Measurements from ENCODE around the gene REEP1. TPM values are rescaled to one million over a fixed set of nuclear protein-coding genes. Genes with fewer than 3 reads are reported as not detected.

The REEP1 gene
- total and polyA plus RNA-seq, 2 donors (not counting 1 experiment from before 2014, with no cell fraction given): not detected

DNA sequence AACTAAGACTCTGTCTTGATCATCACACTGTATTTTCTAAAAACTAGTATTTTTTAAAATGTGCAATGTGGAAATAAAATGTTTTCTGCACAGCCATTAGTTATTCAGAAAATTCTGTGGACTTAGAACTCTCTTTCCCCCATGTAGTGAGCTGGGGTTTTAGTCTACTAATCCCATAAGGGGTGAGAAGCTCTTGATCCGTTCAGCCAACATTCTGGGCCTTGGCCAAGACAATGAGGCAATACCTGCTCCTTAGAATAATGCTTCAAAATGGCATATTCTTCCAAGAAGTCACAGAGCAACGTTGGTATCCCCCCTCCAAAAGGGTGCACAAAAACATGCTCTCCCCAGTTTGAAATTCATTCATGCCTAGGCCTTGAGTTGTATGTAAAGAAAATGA is 4.0 kb downstream of the REEP1 start:
- Histone ChIP-seq H3K36me3 (replicated peaks in 1 of 2; ENCODE audit: control extremely low read depth in 1 of 2, control insufficient read depth in 1 of 2, extremely low read depth in 1 of 2, insufficient read depth in 2 of 2, low read length in 1 of 2) (no peaks in the 10 kb centered on the region), H3K9ac (ENCODE audit: low read length) (no peak overlapping the region), H4K20me1 (ENCODE audit: control insufficient read depth, insufficient read depth, low read length, poor library complexity, severe bottlenecking) (no peaks in the 10 kb centered on the region), H3K79me2 (ENCODE audit: control insufficient read depth, insufficient read depth, low read length) (no peaks in the 10 kb centered on the region), H3K27ac (ENCODE audit: low read length in 2 of 2) (no peak overlapping the region), H3K4me3 (ENCODE audit: control extremely low read depth in 1 of 5, extremely low read depth in 1 of 5, insufficient read depth in 1 of 5, low read depth in 2 of 5, low read length in 4 of 5) (no peak overlapping the region), H3K4me2 (replicated peaks; ENCODE audit: low read depth, low read length, poor library complexity, severe bottlenecking) (no peak overlapping the region), H3K4me1 (ENCODE audit: control insufficient read depth in 2 of 2, insufficient read depth in 2 of 2, low read length in 2 of 2) (peaks cover 6 to 16% of the 10 kb centered on the region in 2 donors), H2AFZ (ENCODE audit: insufficient read depth, low read depth, low read length, poor library complexity, severe bottlenecking) (no peak overlapping the region), H3K9me3 (ENCODE audit: control extremely low read depth in 1 of 3, control insufficient read depth in 2 of 3, insufficient read depth in 1 of 3, low read length in 2 of 3) (peaks cover 0 to 9% (median 0%) of the 10 kb centered on the region in 3 donors), H3K27me3 (replicated peaks in 1 of 4; ENCODE audit: control extremely low read depth in 1 of 4, control insufficient read depth in 3 of 4, insufficient read depth in 4 of 4, low read length in 3 of 4) (peaks cover 0 to 47% (median 25%) of the 10 kb centered on the region in 4 experiments)
- no peak for DNase-seq
- no peak overlapping the region for H3K27ac Mint-ChIP-seq
- ATAC-seq (ENCODE audit: low read depth): no peak
- no peak overlapping the region for H3K4me3 Mint-ChIP-seq
- no peak for TF ChIP-seq EZH2 (IDR thresholded peaks at IDR 0.05; ENCODE audit: borderline replicate concordance, insufficient read depth, low read depth, low read length, poor library complexity, severe bottlenecking)
- TF ChIP-seq, protein P1, sequence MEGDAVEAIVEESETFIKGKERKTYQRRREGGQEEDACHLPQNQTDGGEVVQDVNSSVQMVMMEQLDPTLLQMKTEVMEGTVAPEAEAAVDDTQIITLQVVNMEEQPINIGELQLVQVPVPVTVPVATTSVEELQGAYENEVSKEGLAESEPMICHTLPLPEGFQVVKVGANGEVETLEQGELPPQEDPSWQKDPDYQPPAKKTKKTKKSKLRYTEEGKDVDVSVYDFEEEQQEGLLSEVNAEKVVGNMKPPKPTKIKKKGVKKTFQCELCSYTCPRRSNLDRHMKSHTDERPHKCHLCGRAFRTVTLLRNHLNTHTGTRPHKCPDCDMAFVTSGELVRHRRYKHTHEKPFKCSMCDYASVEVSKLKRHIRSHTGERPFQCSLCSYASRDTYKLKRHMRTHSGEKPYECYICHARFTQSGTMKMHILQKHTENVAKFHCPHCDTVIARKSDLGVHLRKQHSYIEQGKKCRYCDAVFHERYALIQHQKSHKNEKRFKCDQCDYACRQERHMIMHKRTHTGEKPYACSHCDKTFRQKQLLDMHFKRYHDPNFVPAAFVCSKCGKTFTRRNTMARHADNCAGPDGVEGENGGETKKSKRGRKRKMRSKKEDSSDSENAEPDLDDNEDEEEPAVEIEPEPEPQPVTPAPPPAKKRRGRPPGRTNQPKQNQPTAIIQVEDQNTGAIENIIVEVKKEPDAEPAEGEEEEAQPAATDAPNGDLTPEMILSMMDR (IDR thresholded peaks at IDR 0.05): no peak
- ChIA-PET POLR2A (no interaction called here), CTCF (no interaction called here)
- WGBS (ENCODE audit: insufficient coverage): no CpG with 5 or more reads among the region's 2 CpGs
- H3K4me1 Mint-ChIP-seq: peaks cover 18% of the 10 kb centered on the region
- no peaks in the 10 kb centered on the region for H3K9me3 Mint-ChIP-seq (ENCODE audit: insufficient read depth)
- H3K27me3 Mint-ChIP-seq: peaks cover 29% of the 10 kb centered on the region
- intact Hi-C loops (cut with micrococcal nuclease): no loop called here

DNA sequence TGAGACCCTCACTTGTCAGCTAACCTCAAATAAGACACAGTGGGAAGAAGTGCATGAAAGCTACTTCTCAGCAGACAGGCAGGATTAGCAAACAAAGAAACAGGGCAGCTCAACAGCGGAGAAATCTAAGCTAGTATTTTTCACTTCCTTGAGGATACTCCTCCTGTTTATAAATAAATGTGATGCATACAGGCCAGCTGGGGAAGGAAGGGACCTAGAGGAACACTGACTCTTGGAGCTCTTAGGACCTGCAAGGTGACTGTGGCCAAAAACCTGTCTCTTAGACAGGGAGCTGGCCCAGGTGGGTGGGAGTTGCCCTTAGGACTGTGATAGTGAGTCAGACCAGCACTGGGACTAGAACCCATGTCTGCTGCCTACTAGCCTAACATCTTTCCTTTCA is 4.8 kb downstream of the REEP1 start:
- Mint-ChIP-seq H3K27me3 (peaks cover 24% of the 10 kb centered on the region), H3K4me3 (no peak overlapping the region), H3K9me3 (ENCODE audit: insufficient read depth) (no peaks in the 10 kb centered on the region), H3K27ac (no peak overlapping the region), H3K4me1 (peaks cover 12% of the 10 kb centered on the region)
- Histone ChIP-seq H3K4me2 (replicated peaks; ENCODE audit: low read depth, low read length, poor library complexity, severe bottlenecking) (no peak overlapping the region), H3K36me3 (replicated peaks in 1 of 2; ENCODE audit: control extremely low read depth in 1 of 2, control insufficient read depth in 1 of 2, extremely low read depth in 1 of 2, insufficient read depth in 2 of 2, low read length in 1 of 2) (no peaks in the 10 kb centered on the region), H3K4me3 (ENCODE audit: control extremely low read depth in 1 of 5, extremely low read depth in 1 of 5, insufficient read depth in 1 of 5, low read depth in 2 of 5, low read length in 4 of 5) (no peak overlapping the region), H4K20me1 (ENCODE audit: control insufficient read depth, insufficient read depth, low read length, poor library complexity, severe bottlenecking) (no peaks in the 10 kb centered on the region), H3K27ac (ENCODE audit: low read length in 2 of 2) (no peak overlapping the region), H3K9ac (ENCODE audit: low read length) (no peak overlapping the region), H3K4me1 (ENCODE audit: control insufficient read depth in 2 of 2, insufficient read depth in 2 of 2, low read length in 2 of 2) (peaks cover under 1 to 10% of the 10 kb centered on the region in 2 donors), H3K27me3 (replicated peaks in 1 of 4; ENCODE audit: control extremely low read depth in 1 of 4, control insufficient read depth in 3 of 4, insufficient read depth in 4 of 4, low read length in 3 of 4) (peaks cover 0 to 40% (median 19%) of the 10 kb centered on the region in 4 experiments), H3K79me2 (ENCODE audit: control insufficient read depth, insufficient read depth, low read length) (no peaks in the 10 kb centered on the region), H3K9me3 (ENCODE audit: control extremely low read depth in 1 of 3, control insufficient read depth in 2 of 3, insufficient read depth in 1 of 3, low read length in 2 of 3) (peaks cover 0 to 9% (median 0%) of the 10 kb centered on the region in 3 donors), H2AFZ (ENCODE audit: insufficient read depth, low read depth, low read length, poor library complexity, severe bottlenecking) (no peak overlapping the region)
- ChIA-PET POLR2A (no interaction called here), CTCF (no interaction called here)
- no peak for ATAC-seq (ENCODE audit: low read depth)
- intact Hi-C loops (cut with micrococcal nuclease): no loop called here
- no CpG with 5 or more reads among the region's 1 CpG for WGBS (ENCODE audit: insufficient coverage)
- no peak for DNase-seq
- TF ChIP-seq EZH2 (IDR thresholded peaks at IDR 0.05; ENCODE audit: borderline replicate concordance, insufficient read depth, low read depth, low read length, poor library complexity, severe bottlenecking): no peak
- TF ChIP-seq, protein P1 (IDR thresholded peaks at IDR 0.05): no peak

Data from B cell (primary cell).